GM23338 (cell line): Measurements from ENCODE around the gene NINL.
"Not testable (repeated sequence)": the region's sequence is repeated elsewhere in the genome, so short reads cannot be mapped to it uniquely, and the experiment has no call there.

Experiments
- CTCF ChIP-seq, 2 experiments: fragments of 200-600 bp in 1 of 2; sonication (generic) in 1 of 2; conservative IDR thresholded peaks; 2 replicates each; pipeline versions ENCODE4 v1.5.1 to v1.6.1; 2016 to 2017; ENCODE audit warnings: antibody characterized with exemption in 2 of 2, low read depth in 2 of 2, mild to moderate bottlenecking in 2 of 2, moderate library complexity in 1 of 2
- POLR2AphosphoS5 ChIP-seq: IDR thresholded peaks from 2 replicates; pipeline ENCODE4 v1.6.1; 2016; ENCODE audit warnings: antibody characterized with exemption, low read depth

- TF ChIP-seq CTCF (conservative IDR thresholded peaks at IDR 0.05; ENCODE audit: low read depth in 2 of 2); POLR2AphosphoS5: not testable (repeated sequence)
These were observed 23.6 kb downstream of the NINL start for GRCh38 chr20:25561771-25562170.
